GM12878 (cell line): ENCODE data around the gene MAPK9. TPM values are rescaled to one million over a fixed set of nuclear protein-coding genes. Genes with fewer than 3 reads are reported as not detected.

Experiments
- ATAC-seq: fragments of 200-7000 bp; cut with Tn5 transposase; 3 replicates; pipeline ENCODE4 v1.9.1; 2020; ENCODE audit warnings: mild to moderate bottlenecking, moderate library complexity
- BruUV-seq: library from RNA; stranded (reverse); fragments of 400-500 nt; replicated peaks from 2 replicates; lab custom pipeline; 2021; lab: Mats Ljungman, UMichigan
- CTCF ChIA-PET: fragments of 300-600 bp; sonication (Branson Sonifier 250); formaldehyde crosslinking; extraction: SDS; loops from one replicate; lab custom pipeline; 2021; ENCODE audit warnings: inconsistent platforms; lab: Yijun Ruan, JAX
- POLR2A ChIA-PET: fragments of 350-600 bp; formaldehyde crosslinking; extraction: SDS; loops from one replicate; lab custom pipeline; 2021; ENCODE audit warnings: inconsistent platforms; lab: Charles Lee
- RAD21 ChIA-PET: fragments of 300-600 bp; sonication (Branson Sonifier 250); formaldehyde crosslinking; loops from one replicate; lab custom pipeline; 2023; ENCODE audit warnings: antibody characterized with exemption; ENCODE audit not compliant: unreplicated experiment; lab: Charles Lee
- SMC1A ChIA-PET: fragments of 300-600 bp; sonication (Branson Sonifier 250); formaldehyde crosslinking; loops from one replicate; lab custom pipeline; 2023; ENCODE audit not compliant: unreplicated experiment, uncharacterized antibody; lab: Charles Lee
- DNase-seq: peaks from one replicate; pipeline ENCODE4 v3.0.0-alpha.2; 2011; ENCODE audit warnings: low read depth, low spot score
- FAIRE-seq: peaks from 3 replicates; lab custom pipeline; 2011; peaks lifted over from hg19 to GRCh38; lab: Jason Lieb, UNC
- H2AFZ ChIP-seq: 2 replicates; pipeline ENCODE4 v1.6.0; 2011; ENCODE audit warnings: low read depth, low read length, control low read depth; ENCODE audit not compliant: control insufficient read depth
- H3K27ac ChIP-seq: 2 replicates; pipeline ENCODE4 v1.5.1; 2011; ENCODE audit warnings: control low read depth; ENCODE audit not compliant: control insufficient read depth, insufficient read depth
- H3K27me3 ChIP-seq, 2 experiments: replicated peaks in 1 of 2; 2 replicates each; pipeline versions ENCODE4 v1.6.0 to v1.6.1; 2011; ENCODE audit warnings: low read length in 1 of 2; ENCODE audit not compliant: control insufficient read depth in 2 of 2, insufficient read depth in 2 of 2
- H3K36me3 ChIP-seq, 2 experiments: 2 replicates each; pipeline ENCODE4 v1.5.1; 2011; ENCODE audit warnings: low read length in 1 of 2; ENCODE audit not compliant: control insufficient read depth in 2 of 2, insufficient read depth in 2 of 2
- H3K4me1 ChIP-seq: 2 replicates; pipeline ENCODE4 v1.6.1; 2011; ENCODE audit warnings: mild to moderate bottlenecking, low read length, moderate library complexity, mixed read lengths; ENCODE audit not compliant: control insufficient read depth, insufficient read depth
- H3K4me2 ChIP-seq: 2 replicates; pipeline ENCODE4 v1.6.0; 2011; ENCODE audit warnings: control low read depth; ENCODE audit not compliant: control insufficient read depth, insufficient read depth
- H3K4me3 ChIP-seq: fragments of 200-600 bp; sonication (generic); 2 replicates; pipeline ENCODE4 v1.5.1; 2016
- H3K79me2 ChIP-seq: 2 replicates; pipeline ENCODE4 v1.6.0; 2011; ENCODE audit warnings: low read length; ENCODE audit not compliant: control insufficient read depth, insufficient read depth
- H3K9ac ChIP-seq: 2 replicates; pipeline ENCODE4 v1.8.0; 2011; ENCODE audit warnings: low read length, control low read depth, mixed read lengths; ENCODE audit not compliant: control insufficient read depth, insufficient read depth
- H3K9me3 ChIP-seq: replicated peaks from 3 replicates; pipeline ENCODE4 v1.5.1; 2011; ENCODE audit warnings: mild to moderate bottlenecking, low read length; ENCODE audit not compliant: control insufficient read depth, insufficient read depth
- H4K20me1 ChIP-seq: 2 replicates; pipeline ENCODE4 v1.6.0; 2011; ENCODE audit not compliant: control insufficient read depth, insufficient read depth
- SP1 ChIP-seq: IDR thresholded peaks from one replicate; pipeline ENCODE4 v1.6.1; 2011; ENCODE audit warnings: low read depth, low read length
- WGBS: methylation state at CpG from one replicate; pipeline ENCODE4 v1.1.6; 2016; ENCODE audit warnings: low lambda C conversion rate; ENCODE audit not compliant: insufficient replicate concordance, insufficient coverage; ENCODE audit errors: missing lambda C conversion rate; 5-methylcytosine and 5-hydroxymethylcytosine counted together
- in situ Hi-C: fragments of 300-500 bp; cut with MboI; formaldehyde crosslinking; loops from 9 replicates; pipeline ENCODE4 v1.14.3; 2018; ENCODE audit warnings: mixed read lengths
- intact Hi-C: fragments of 100-400 bp; cut with micrococcal nuclease; formaldehyde crosslinking; loops from one replicate; pipeline ENCODE4 v1.14.2; 2022; ENCODE audit not compliant: unreplicated experiment
- polyA plus RNA-seq, 11 experiments: library from polyadenylated mRNA; depleted of rRNA in 4 of 11; unstranded in 6 of 11; stranded (reverse) in 5 of 11; fragments of >200 nt; fragmentation: Nextera tagmentation in 4 of 11; fragmentation: Illumina TruSeq in 1 of 11; extraction: Ambion mirVana in 4 of 11; extraction: Trizol in 1 of 11; gene quantifications; 1 replicate in 1 of 11; 2 replicates in 10 of 11; pipeline versions ENCODE4 v1.2.1 to v1.2.3, GENCODE V29; 2011 to 2016; ENCODE audit warnings: inconsistent platforms in 2 of 11, missing spikeins in 2 of 11, low read depth in 1 of 11
- total RNA-seq, 4 experiments: library from RNA; depleted of rRNA in 3 of 4; stranded (reverse); fragments of >200 nt in 3 of 4; fragmentation: Illumina TruSeq in 1 of 4; extraction: Trizol in 1 of 4; gene quantifications; 2 replicates each; pipeline versions ENCODE4 v1.2.1 to v1.2.3, GENCODE V29; 2013 to 2021

Gene MAPK9
- total and polyA plus RNA-seq, 10 of the 15 experiments (the other 5 are each of a cell fraction or from before 2014, with no cell fraction given) = 2.1 to 52.9 (median 21.7) TPM

GRCh38 chr5:180187767-180188166 lies 104.1 kb downstream of the MAPK9 start:
- no peak overlapping the region for H3K4me3 ChIP-seq
- H2AFZ ChIP-seq = no peak overlapping the region
- no TSS peak for BruUV-seq
- no peaks in the 10 kb centered on the region for H3K9me3 ChIP-seq
- no peak overlapping the region for H3K4me2 ChIP-seq
- DNase-seq (no peak), ATAC-seq (no peak), FAIRE-seq (no peak)
- in situ Hi-C loops (no loop called here), intact Hi-C loops (no loop called here)
- no peak overlapping the region for H3K9ac ChIP-seq
- 10% methylated on average over 2 of the region's 2 CpGs for WGBS
- ChIA-PET SMC1A (no interaction called here), POLR2A (no interaction called here), RAD21 (no interaction called here), CTCF (no interaction called here)
- no peaks in the 10 kb centered on the region for H3K4me1 ChIP-seq
- no peak for TF ChIP-seq SP1
- no peak overlapping the region for H3K27ac ChIP-seq
- H3K27me3 ChIP-seq = no peaks in the 10 kb centered on the region
- H4K20me1 ChIP-seq = no peaks in the 10 kb centered on the region
- H3K36me3 ChIP-seq = no peaks in the 10 kb centered on the region
- H3K79me2 ChIP-seq = no peaks in the 10 kb centered on the region

Other genes starting within 250 kb of the MAPK9 start
- gene RNF130, start 220.3 kb downstream of the MAPK9 start, total RNA-seq (2014; rRNA removed) = not detected in 2 replicates
- gene RNF130, start 220.3 kb downstream of the MAPK9 start, total RNA-seq (2014; rRNA removed; fragmentation: Illumina TruSeq; extraction: Trizol) = 0.09 TPM in 1 of 2 replicates, not detected in the other
- gene RNF130, start 220.3 kb downstream of the MAPK9 start, total RNA-seq (2021) = 0.29 and 0.36 TPM in 2 replicates
- gene RNF130, start 220.3 kb downstream of the MAPK9 start, polyA plus RNA-seq (2011; rRNA removed) = 0.06 and 0.30 TPM in 2 replicates
- gene RNF130, start 220.3 kb downstream of the MAPK9 start, polyA plus RNA-seq (2014; fragmentation: Illumina TruSeq; extraction: Trizol) = 0.08 and 0.12 TPM in 2 replicates
- under 1 TPM; 0.10 to 0.11 TPM for gene RNF130, start 220.3 kb downstream of the MAPK9 start, polyA plus RNA-seq (2014; fragmentation: Nextera tagmentation; extraction: Ambion mirVana)
- gene RNF130, start 220.3 kb downstream of the MAPK9 start, polyA plus RNA-seq (2014; rRNA removed) = 0.04 TPM in 1 of 2 replicates, not detected in the other
- gene RNF130, start 220.3 kb downstream of the MAPK9 start, polyA plus RNA-seq (2016; fragmentation: Nextera tagmentation; extraction: Ambion mirVana) = under 1 TPM; 0.09 to 0.16 TPM
- gene RASGEF1C, start 82.9 kb downstream of the MAPK9 start, total RNA-seq (2014; rRNA removed) = not detected in 2 replicates
- gene RASGEF1C, start 82.9 kb downstream of the MAPK9 start, total RNA-seq (2014; rRNA removed; fragmentation: Illumina TruSeq; extraction: Trizol) = not detected in 2 replicates
- gene RASGEF1C, start 82.9 kb downstream of the MAPK9 start, total RNA-seq (2021) = not detected in 2 replicates
- gene RASGEF1C, start 82.9 kb downstream of the MAPK9 start, polyA plus RNA-seq (2011; rRNA removed) = not detected in 2 replicates
- not detected in 2 replicates for gene RASGEF1C, start 82.9 kb downstream of the MAPK9 start, polyA plus RNA-seq (2014; fragmentation: Illumina TruSeq; extraction: Trizol)
- gene RASGEF1C, start 82.9 kb downstream of the MAPK9 start, polyA plus RNA-seq (2014; fragmentation: Nextera tagmentation; extraction: Ambion mirVana) = not detected
- gene RASGEF1C, start 82.9 kb downstream of the MAPK9 start, polyA plus RNA-seq (2014; rRNA removed) = not detected in 2 replicates
- not detected for gene RASGEF1C, start 82.9 kb downstream of the MAPK9 start, polyA plus RNA-seq (2016; fragmentation: Nextera tagmentation; extraction: Ambion mirVana)
- gene GFPT2, start 61.3 kb upstream of the MAPK9 start, total RNA-seq (2014; rRNA removed) = 0.05 TPM in 1 of 2 replicates, not detected in the other
- 0.09 TPM in 1 of 2 replicates, not detected in the other for gene GFPT2, start 61.3 kb upstream of the MAPK9 start, total RNA-seq (2014; rRNA removed; fragmentation: Illumina TruSeq; extraction: Trizol)
- 0.13 and 0.33 TPM in 2 replicates for gene GFPT2, start 61.3 kb upstream of the MAPK9 start, total RNA-seq (2021)
- gene GFPT2, start 61.3 kb upstream of the MAPK9 start, polyA plus RNA-seq (2011; rRNA removed) = 0.11 and 0.14 TPM in 2 replicates
- 0.12 TPM in 1 of 2 replicates, not detected in the other for gene GFPT2, start 61.3 kb upstream of the MAPK9 start, polyA plus RNA-seq (2014; fragmentation: Illumina TruSeq; extraction: Trizol)
- gene GFPT2, start 61.3 kb upstream of the MAPK9 start, polyA plus RNA-seq (2014; fragmentation: Nextera tagmentation; extraction: Ambion mirVana) = under 1 TPM in 1 of 2 experiments, not detected in 1; 0.05 TPM
- 0.03 TPM in 1 of 2 replicates, not detected in the other for gene GFPT2, start 61.3 kb upstream of the MAPK9 start, polyA plus RNA-seq (2014; rRNA removed)
- under 1 TPM in 1 of 2 experiments, not detected in 1; 0.19 TPM for gene GFPT2, start 61.3 kb upstream of the MAPK9 start, polyA plus RNA-seq (2016; fragmentation: Nextera tagmentation; extraction: Ambion mirVana)
- gene CNOT6, start 202.3 kb upstream of the MAPK9 start, total RNA-seq (2014; rRNA removed) = 9.4 TPM in 2 replicates
- 9.4 and 9.8 TPM in 2 replicates for gene CNOT6, start 202.3 kb upstream of the MAPK9 start, total RNA-seq (2014; rRNA removed; fragmentation: Illumina TruSeq; extraction: Trizol)
- gene CNOT6, start 202.3 kb upstream of the MAPK9 start, total RNA-seq (2021) = 20.9 and 23.4 TPM in 2 replicates
- gene CNOT6, start 202.3 kb upstream of the MAPK9 start, polyA plus RNA-seq (2011; rRNA removed) = 22.1 and 27.4 TPM in 2 replicates
- 18.4 and 22.1 TPM in 2 replicates for gene CNOT6, start 202.3 kb upstream of the MAPK9 start, polyA plus RNA-seq (2014; fragmentation: Illumina TruSeq; extraction: Trizol)
- gene CNOT6, start 202.3 kb upstream of the MAPK9 start, polyA plus RNA-seq (2014; fragmentation: Nextera tagmentation; extraction: Ambion mirVana) = 1 to 10 TPM; 3.8 to 5.6 TPM
- 10.9 and 15.1 TPM in 2 replicates for gene CNOT6, start 202.3 kb upstream of the MAPK9 start, polyA plus RNA-seq (2014; rRNA removed)
- gene CNOT6, start 202.3 kb upstream of the MAPK9 start, polyA plus RNA-seq (2016; fragmentation: Nextera tagmentation; extraction: Ambion mirVana) = 10 to 100 TPM; 13.3 to 14.0 TPM